Measurements from ENCODE around the gene GTPBP4. TPM values are rescaled to one million over a fixed set of nuclear protein-coding genes. Genes with fewer than 3 reads are reported as not detected.

GTPBP4 gene
- total RNA-seq, 1 experiment from 2014 or later = 163 TPM

DNA sequence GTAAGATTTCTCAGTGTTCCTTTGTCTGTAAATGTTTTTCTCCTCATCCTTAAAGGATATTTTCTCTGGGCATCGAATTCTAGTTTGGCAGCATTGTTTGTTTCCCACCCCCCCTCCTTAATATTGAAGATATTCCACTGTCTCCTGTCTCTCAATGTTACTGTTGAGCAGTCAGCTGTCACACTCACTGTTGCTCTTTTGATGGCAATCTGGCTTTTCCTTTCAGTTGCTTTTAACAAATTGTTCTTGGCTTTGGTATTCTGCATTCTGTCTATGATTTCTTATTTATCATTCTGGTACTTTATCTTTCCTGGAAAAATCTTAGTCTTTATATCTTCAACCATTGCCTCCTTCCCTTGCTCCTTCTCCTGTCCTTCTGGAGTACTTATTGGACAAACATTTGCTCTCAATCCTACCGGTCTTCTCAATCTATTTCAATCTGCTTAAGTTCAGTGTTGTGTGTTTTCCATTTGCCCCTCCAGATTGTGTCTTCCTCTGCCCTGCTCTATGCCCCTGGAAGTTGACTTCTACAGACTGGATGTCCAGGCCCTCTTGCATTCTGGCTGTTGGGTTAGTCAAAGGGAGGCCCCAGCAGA, 9.3 kb upstream of the GTPBP4 start:
- DNase-seq (ENCODE audit: low spot score) = no peak
- intact Hi-C loops (cut with micrococcal nuclease; ENCODE audit: unreplicated experiment) = no loop called here
- POLR2A ChIA-PET (ENCODE audit: low non-redundant PET) = no interaction called here
- CTCF ChIA-PET = no interaction called here
- no peaks in the 10 kb centered on the region for H3K27me3 ChIP-seq (replicated peaks; ENCODE audit: insufficient read depth, low read depth, low read length, poor library complexity)
- no peaks in the 10 kb centered on the region for H3K36me3 ChIP-seq (ENCODE audit: insufficient read depth, low read length, poor library complexity, severe bottlenecking)
- H3K9me3 ChIP-seq (ENCODE audit: low read depth, low read length, poor library complexity, severe bottlenecking) = peaks cover 24% of the 10 kb centered on the region
- TF ChIP-seq, protein P1, sequence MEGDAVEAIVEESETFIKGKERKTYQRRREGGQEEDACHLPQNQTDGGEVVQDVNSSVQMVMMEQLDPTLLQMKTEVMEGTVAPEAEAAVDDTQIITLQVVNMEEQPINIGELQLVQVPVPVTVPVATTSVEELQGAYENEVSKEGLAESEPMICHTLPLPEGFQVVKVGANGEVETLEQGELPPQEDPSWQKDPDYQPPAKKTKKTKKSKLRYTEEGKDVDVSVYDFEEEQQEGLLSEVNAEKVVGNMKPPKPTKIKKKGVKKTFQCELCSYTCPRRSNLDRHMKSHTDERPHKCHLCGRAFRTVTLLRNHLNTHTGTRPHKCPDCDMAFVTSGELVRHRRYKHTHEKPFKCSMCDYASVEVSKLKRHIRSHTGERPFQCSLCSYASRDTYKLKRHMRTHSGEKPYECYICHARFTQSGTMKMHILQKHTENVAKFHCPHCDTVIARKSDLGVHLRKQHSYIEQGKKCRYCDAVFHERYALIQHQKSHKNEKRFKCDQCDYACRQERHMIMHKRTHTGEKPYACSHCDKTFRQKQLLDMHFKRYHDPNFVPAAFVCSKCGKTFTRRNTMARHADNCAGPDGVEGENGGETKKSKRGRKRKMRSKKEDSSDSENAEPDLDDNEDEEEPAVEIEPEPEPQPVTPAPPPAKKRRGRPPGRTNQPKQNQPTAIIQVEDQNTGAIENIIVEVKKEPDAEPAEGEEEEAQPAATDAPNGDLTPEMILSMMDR (conservative IDR thresholded peaks at IDR 0.05; ENCODE audit: low read depth, low read length) = no peak
- TF ChIP-seq EZH2 (IDR thresholded peaks at IDR 0.05; ENCODE audit: borderline replicate concordance, low read depth, low read length, poor library complexity, severe bottlenecking) = no peak
- no peak overlapping the region for H3K27ac ChIP-seq (ENCODE audit: low read depth, low read length, poor library complexity, severe bottlenecking)
- no peak overlapping the region for H3K4me3 ChIP-seq (ENCODE audit: low read depth, low read length, poor library complexity, severe bottlenecking)
- BruUV-seq (replicated peaks) = no TSS peak
- peaks cover 4% of the 10 kb centered on the region for H3K4me1 ChIP-seq (ENCODE audit: insufficient read depth, low read length, poor library complexity, severe bottlenecking)

DNA sequence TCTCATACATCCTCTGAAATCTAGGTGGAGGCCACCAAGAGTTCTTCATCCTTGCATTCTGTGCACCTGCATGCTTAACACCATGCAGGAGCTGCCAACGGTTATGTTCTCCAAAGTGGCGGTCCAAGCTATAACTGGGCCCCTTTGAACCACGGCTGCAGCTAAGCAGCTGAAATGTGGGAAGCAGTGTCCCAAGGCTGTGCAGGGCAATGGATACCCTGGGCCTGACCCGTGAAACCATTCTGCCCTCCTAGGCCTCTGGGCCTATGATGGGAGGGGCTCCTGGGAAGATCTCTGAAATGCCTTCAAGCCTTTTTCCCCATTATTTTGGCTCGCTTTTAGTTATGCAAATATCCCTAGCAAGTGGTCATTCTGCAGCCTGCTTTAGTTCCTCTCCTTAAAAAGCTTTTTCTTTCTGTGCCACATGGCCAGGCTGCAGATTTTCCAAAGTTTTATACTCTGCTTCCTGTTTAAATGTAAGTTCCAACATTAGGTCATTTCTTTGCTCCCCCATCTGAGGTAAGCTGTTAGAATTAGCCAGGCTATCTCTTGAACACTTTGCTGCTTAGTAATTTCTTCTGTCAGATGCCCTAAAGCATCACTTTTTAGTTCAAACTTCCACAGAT, 7.7 kb upstream of the GTPBP4 start:
- no peaks in the 10 kb centered on the region for H3K36me3 ChIP-seq (ENCODE audit: insufficient read depth, low read length, poor library complexity, severe bottlenecking)
- H3K27me3 ChIP-seq (replicated peaks; ENCODE audit: insufficient read depth, low read depth, low read length, poor library complexity) = no peaks in the 10 kb centered on the region
- intact Hi-C loops (cut with micrococcal nuclease; ENCODE audit: unreplicated experiment) = no loop called here
- no peak for DNase-seq (ENCODE audit: low spot score)
- BruUV-seq (replicated peaks) = no TSS peak
- no peaks in the 10 kb centered on the region for H3K4me1 ChIP-seq (ENCODE audit: insufficient read depth, low read length, poor library complexity, severe bottlenecking)
- CTCF ChIA-PET = no interaction called here
- H3K9me3 ChIP-seq (ENCODE audit: low read depth, low read length, poor library complexity, severe bottlenecking) = peaks cover 24% of the 10 kb centered on the region
- TF ChIP-seq, protein P1 (conservative IDR thresholded peaks at IDR 0.05; ENCODE audit: low read depth, low read length) = no peak
- no peak for TF ChIP-seq EZH2 (IDR thresholded peaks at IDR 0.05; ENCODE audit: borderline replicate concordance, low read depth, low read length, poor library complexity, severe bottlenecking)
- no peak overlapping the region for H3K27ac ChIP-seq (ENCODE audit: low read depth, low read length, poor library complexity, severe bottlenecking)
- POLR2A ChIA-PET (ENCODE audit: low non-redundant PET) = no interaction called here
- no peak overlapping the region for H3K4me3 ChIP-seq (ENCODE audit: low read depth, low read length, poor library complexity, severe bottlenecking)

DNA sequence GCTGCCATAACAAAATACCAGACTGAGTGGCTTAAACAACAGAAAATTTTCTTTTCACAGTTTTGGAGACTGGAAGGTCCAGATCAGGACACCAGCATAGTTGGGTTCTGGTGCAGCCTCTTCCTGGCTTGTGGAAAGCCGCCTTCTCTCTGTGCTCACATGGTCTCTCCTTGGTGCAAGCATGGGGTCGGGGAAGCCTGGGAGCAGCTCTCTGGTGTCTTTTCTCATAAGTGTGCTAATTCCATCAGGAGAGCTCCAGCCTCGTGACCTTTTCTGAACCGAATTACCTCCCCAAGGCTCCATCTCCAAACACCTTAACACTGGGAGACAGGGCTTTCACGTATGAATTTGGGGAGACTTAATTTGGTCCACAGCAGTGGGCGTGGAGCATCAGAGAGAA, 4.8 kb upstream of the GTPBP4 start:
- no peak overlapping the region for H3K27ac ChIP-seq (ENCODE audit: low read depth, low read length, poor library complexity, severe bottlenecking)
- no peaks in the 10 kb centered on the region for H3K27me3 ChIP-seq (replicated peaks; ENCODE audit: insufficient read depth, low read depth, low read length, poor library complexity)
- ChIA-PET CTCF (no interaction called here), POLR2A (ENCODE audit: low non-redundant PET) (no interaction called here)
- no peak overlapping the region for H3K4me3 ChIP-seq (ENCODE audit: low read depth, low read length, poor library complexity, severe bottlenecking)
- DNase-seq (ENCODE audit: low spot score) = no peak
- no peak for TF ChIP-seq EZH2 (IDR thresholded peaks at IDR 0.05; ENCODE audit: borderline replicate concordance, low read depth, low read length, poor library complexity, severe bottlenecking)
- H3K9me3 ChIP-seq (ENCODE audit: low read depth, low read length, poor library complexity, severe bottlenecking) = peaks cover 17% of the 10 kb centered on the region
- no peaks in the 10 kb centered on the region for H3K36me3 ChIP-seq (ENCODE audit: insufficient read depth, low read length, poor library complexity, severe bottlenecking)
- intact Hi-C loops (cut with micrococcal nuclease; ENCODE audit: unreplicated experiment) = no loop called here
- H3K4me1 ChIP-seq (ENCODE audit: insufficient read depth, low read length, poor library complexity, severe bottlenecking) = peaks cover 6% of the 10 kb centered on the region
- BruUV-seq (replicated peaks) = no TSS peak
